NCI-H510A treated with DMSO at 0.1 percent for 48 hours (cell line): ENCODE results near the gene IQGAP3.

Experiments used
- DNase-seq: peaks from one replicate; lab custom pipeline; 2025; lab: John Stamatoyannopoulos, UW

The IQGAP3 gene

DNA sequence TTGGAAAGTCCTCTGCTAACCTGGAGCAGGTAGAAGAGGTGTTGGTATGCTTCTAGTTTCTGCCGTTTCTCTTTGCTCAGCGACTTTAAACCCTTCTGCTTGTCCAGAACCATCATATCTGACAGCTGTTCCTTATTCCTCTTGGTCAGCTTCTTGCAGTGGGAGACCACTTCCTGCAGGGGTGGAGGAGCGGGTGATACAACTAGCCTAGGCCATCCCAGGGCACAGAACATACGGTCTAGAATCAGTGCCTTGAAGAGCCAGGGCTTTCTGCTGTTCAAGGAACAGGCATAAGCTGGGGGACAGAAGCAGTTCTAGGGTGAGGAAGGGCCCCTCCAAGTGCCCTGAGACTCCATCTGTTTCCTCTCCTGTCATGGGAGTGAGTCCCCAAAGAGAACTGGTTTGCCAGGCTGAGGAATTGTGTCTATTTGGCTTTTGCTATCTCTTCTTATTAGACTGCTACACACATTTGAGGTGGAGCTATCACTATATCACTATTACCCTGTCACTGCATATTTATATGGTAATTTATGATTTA lies 32.5 kb downstream of the IQGAP3 start:
- DNase-seq, result no peak

DNA sequence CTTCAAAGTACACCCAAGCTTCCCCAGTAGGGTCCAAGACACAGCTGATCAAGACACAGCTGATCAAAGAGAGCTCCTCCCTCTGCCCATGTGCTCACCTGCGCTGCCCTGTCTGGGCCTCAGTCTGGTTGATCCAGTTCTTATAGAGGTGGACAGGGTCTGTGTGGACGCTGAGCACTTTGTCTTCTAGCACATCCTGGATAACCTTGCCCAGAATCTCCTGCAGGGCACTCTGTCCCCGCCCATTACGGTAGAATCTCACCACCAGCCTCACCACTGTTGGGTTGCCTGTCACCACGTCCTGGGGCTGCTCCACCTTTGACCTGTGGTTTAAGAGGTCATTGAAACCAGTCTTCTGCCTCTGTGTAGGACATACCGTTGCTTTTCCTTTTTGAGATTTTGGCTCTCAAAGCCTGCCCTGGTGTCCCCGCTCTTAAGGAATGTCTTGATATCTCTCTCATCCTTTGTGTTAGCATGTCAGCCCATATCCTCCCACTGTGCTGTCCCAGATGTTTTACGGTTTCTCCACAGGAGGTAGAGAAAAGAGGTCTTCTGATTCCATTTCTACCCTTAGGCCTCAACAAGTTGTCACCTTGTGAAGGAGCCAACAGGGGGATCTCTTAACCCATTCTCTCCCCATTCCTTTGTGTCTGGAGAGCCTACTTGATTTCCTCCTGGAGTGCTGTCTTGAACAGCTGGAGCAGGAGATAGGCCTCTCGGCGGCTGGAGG lies 33.5 kb downstream of the IQGAP3 start:
- no peak for DNase-seq

DNA sequence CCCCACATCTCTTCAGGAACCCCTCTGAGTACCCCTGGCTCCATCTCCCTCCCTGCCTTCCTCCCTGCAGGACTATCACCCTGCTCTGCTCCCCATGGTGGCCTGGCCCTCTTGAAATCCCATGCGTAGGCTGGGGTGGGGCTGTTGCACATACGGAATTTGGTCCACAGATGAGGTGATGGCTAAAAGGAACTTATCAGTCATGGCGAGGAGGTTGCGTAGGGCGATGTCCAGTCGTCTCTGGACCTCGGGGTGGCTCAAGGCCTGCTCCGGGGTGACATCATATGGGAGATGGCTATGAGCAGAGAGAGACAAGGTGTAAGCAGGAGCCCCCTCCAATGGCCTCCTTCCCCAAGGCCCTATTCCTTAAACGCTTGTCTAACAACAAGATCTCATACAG lies 35.3 kb downstream of the IQGAP3 start:
- no peak for DNase-seq

DNA sequence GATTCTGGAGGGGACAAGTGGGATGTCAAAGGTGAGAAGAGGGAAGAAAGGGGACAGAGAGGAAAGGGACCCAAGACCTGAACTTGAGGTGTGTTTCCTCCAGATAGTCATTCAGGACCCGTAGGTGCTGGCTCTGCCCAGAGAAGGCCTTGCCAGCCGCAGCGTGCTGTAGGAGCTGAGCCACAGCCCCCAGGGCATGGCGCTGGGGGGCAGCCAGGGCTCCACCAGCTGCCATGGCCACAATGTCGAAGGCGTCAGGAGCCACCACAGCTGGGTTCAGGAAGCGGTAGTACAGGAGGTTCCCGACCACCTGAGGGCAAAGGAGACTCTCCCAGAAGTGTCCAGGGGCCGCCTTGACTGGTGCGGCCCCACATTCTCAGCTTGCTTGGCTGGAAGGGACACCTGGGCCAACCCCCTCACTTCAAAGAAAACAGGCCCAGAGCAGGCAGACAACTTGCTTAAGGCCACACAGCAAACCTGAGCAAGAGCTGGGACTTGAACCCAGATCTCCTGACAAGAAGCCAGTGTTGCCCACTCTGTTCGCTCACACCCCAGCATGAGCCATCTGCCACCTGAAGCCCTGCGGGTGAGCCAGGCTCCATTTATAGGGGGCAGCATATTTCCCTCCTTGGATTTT lies 37.8 kb downstream of the IQGAP3 start:
- no peak for DNase-seq

DNA sequence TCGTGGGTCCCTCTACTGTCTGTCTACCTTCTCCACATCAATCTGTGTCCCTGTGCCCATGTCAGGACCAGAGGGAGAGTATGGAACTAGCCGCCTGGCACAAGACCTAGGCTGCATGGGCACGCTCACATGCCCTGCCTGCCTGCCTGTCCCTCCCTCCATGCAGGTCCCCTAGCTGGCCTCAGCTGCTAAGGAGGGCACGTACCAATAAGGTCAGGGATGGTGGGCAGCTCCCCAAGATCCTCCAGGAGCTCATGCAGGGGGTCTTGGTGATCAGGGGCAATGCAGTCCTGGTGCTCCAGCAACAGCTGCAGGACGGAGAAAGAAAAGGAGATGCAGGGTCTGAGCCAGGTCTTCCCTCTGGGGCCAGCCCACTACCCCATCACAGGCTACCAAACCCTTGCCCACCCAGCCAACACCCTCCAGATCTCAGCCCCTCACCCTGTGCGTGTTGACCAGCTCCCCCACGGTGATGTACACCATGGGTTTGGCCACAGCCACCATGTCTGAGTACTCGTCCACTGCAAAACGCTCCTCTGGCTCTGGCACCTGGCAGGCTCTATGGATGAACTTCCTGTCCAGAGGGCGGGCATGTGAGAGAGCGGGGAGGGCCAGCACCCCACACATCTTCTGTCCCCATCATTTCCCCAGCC lies 38.7 kb downstream of the IQGAP3 start:
- DNase-seq, result no peak

DNA sequence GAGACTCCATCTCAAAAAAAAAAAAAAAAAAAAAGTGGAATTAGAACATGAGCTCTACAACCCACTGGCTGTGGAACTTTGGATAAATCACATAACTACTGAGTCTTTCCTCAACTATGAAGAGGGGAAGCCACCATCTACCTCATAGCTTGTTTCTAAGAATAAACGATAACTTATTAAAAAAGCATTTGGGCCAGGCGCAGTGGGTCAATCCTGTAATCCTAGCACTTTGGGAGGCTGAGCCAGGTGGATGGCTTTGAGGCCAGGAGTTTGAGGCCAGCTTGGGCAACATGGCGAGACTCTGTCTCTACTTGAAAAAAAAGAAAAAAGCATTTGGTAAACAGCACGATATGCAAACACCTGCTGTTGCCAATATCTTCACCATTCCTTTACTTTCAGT lies 40.0 kb downstream of the IQGAP3 start:
- no peak for DNase-seq

DNA sequence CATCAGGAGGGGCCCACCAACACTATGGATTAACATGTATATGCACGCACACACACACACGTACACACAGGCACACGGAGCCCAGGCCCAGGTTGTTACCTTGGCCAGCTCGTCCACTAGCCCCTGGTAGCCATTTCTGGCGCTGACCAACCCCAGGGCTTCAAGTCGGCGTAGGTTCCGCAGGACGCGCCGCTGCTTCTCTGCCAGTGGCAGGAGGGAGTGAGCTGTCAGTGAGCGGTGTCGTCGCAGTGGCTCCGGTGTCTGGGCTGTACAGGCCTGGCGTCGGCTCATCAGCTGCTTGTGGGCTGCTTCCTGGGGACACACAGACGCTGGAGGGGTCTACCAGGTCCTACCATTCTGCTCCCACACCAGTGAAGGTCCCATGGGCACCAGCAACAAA lies 42.4 kb downstream of the IQGAP3 start:
- no peak for DNase-seq

DNA sequence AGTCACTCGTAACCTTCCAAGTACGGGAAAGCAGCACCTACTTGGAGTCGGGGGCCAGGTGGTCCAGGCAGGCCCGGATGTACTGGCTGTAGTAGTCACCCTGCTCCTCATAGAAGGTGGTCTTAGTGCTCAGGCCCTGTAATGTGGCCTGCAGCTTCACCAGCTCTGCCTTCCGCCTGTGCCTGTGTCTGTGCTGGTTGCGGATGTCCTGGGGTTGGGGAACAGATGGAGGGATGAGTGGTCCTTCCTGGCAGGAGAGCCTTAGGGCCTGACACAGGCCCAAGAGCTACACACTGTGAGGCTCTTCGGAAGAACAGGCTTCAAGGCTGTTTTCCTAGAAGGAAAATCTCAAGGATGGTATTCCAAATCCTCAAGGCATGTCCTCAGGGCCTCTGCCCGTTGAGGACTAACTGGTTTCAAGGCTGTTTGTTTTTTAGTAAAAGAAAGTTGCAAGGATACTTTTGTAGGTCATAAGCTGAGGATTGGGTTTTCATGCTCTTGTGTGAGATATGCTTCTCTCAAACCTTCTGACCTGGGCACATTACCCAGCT lies 43.4 kb downstream of the IQGAP3 start:
- DNase-seq, result no peak

DNA sequence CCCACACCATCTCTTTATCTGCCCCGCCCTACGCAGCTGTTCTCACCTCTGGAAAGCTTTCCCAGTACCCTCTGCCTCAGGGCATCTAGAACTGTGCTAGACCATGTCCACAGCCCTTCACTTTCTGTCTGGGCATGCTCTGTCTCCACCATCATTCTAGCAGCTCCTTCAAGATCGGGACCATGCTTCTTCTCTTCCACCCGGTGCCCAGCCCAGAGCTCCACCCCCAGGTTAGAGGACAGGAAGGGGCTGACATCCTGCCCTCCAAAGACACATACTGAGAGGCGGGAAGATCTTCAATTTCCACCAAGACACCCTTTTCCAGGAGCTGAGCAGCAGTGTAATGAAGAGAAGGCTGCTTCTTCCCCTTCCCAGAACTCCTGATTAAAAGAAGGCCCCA lies 44.1 kb downstream of the IQGAP3 start:
- DNase-seq, result no peak

DNA sequence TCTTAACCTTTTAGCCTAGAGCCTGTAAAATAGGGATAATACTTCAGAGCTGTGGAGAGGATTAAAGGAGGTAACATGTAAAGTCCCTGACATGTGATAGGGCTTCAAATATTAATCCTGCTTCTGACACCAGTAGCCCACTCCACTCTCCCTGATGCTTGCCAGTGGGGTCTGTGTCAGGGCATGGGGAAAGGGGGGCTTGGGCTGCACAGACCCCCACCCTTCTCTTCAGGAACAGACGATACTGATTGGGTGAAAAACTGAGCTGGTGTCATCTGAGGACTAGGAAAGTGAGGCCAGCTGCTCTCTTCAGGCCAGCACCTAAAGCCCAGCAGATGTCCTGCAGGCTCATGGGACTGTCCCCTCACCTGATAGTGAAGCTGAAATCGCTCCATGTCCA lies 44.8 kb downstream of the IQGAP3 start:
- DNase-seq, result no peak

DNA sequence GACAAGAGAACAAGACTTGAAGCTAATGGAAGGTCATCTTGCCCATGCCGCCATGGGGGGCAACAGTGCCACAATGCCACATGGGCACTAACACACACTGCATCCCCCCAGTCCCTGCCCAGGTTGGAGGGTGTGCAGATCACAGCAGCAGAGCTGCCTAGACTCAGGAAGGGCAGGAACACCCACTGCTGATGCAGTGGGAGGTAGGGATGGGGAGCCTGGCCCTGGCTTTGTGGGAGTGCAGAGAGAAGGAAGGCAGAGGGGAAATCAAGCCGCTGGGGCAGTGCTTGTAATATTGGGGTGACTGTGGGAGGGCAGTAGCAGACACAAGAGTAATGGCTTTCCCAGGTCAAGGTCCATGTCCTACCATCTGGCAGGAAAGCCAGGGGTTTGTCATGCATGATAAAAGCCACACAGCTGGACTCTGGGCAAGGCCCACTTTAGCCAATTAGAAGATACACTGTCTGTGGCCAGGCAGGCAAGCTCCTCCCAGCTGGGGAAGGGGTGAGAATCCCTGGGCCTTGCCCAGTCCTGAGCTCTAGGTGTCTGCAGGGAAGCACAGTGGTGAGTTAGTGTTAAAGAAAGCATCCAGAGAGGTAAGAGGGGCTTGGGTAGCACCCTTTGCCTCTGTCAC lies 46.4 kb downstream of the IQGAP3 start:
- no peak for DNase-seq

DNA sequence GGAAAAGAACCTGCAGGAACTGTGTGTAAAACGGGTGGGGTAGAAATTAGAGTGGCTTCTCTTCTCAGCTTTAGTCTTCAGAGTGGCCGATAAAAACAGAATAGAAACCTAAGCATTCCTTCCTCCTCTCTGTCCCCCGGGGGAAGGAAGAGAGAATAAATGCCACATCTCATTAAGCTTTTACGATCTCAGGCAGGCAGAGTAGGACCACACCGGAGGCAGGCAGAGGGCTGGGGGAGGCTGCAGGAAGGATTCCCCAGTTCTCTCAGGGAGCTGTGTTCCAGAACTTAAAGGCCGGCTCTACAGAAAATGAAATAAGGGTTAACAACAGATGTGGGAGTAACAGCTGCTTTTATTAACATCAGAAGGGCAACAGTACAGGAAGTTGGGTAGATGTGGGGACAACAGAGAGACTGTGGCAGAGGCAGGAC lies 47.3 kb downstream of the IQGAP3 start:
- no peak for DNase-seq

DNA sequence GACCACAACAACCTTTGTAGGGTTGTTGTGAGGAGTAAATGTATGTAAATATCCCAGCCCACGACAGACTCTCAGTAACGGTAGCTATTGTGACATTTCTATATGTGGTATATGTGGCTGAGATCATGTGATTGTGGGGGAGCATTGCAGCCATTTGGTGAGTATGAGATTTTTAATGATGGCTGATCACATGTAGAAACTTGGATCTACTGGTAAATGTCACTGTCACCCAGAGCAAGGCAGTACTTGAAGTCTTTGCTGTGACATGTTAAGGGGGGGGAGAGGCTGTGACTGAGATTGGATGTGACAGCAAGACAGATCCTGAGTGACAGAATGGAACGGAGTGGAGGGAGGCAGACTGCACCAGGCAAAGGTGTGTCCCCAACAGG lies 47.9 kb downstream of the IQGAP3 start:
- no peak for DNase-seq

DNA sequence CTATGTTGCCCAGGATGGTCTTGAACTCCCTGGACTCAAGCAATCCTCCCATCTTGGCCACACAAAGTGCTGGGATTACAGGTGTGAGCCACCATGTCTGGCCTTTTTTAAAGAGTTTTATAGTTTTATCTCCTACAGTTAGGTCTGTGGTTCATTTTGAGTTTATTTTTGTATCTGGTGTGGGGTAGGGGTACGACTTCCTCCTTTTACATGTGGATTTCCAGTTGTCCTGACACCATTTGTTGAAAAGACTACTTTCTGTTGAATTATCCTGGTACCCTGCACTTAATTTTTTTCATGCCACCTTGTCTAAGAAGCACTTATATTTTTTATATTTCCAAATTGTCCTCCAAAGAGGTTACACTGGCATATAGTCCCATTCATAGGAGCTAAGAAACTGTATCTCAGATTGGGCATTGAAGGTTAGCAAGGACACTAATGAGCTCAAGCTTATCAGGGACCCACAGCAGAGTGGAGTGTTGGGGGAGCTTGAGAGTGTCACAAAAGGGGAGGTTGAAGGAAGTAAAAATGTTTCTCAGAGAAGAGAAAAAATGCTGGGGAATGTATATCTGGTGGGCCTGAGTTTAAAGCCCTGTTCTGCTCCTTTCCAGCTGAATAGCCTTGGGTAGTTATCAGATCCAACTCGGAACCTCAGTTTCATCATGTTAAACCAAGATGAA lies 48.4 kb downstream of the IQGAP3 start:
- DNase-seq, result no peak

DNA sequence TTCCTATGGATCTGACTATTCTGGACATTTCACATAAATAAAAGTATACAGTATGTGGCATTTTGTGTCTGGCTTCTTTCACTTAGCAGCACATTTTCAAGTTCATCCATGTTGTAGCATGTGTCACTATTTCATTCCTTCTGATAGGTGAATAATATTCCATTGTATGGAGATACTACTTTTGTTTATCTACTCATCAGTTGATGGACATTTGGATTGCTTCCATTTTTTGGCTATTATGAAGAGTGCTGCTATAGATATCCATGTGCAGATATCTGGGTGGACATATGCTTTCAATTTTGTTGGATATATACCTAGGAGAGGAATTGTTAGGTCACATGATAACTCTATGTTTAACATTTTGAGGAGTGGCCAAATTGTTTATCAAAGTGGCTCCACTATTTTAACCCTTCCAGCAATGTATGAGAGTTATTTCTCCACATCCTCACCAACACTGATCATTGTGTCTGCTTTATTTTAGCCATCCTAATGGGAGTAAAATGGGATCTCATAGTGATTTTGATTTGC lies 49.9 kb downstream of the IQGAP3 start:
- DNase-seq, result no peak

DNA sequence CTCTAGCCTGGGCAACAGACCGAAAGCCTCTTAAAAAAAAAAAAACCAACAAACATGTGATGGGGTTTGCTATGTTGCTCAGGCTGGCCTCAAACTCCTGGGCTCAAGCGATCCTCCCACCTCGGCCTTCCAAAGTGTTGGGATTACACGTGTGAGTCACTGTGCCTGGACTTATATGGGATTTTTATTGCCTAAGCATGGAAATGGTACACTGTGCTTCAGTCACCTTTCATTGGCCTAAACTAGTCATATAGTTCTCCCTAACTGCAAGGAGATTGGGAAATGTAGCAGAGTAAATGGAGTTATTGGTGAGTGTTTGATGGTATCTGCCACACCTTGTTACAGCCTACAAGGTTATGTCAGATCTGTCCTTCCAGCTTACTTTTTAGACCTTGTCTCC lies 54.6 kb downstream of the IQGAP3 start:
- no peak for DNase-seq

DNA sequence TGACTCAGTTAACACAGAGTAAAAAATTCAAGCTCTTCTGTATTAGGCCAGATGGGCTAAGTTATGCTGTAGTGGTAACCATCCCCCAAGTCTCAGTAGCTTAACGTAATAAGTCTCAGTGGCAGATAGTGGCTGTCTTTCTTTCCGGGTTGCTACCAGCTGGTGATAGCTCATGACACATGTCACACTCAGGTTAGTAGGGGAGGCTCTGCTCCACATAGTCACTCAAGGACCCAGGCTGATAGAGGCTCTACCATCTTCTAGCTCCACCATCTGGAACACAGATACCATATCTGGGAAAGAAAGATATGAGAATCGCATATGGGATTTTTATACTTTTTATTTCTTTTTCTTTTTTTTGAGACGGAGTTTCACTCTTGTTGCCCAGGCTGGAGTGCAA lies 55.5 kb downstream of the IQGAP3 start:
- DNase-seq, result no peak

DNA sequence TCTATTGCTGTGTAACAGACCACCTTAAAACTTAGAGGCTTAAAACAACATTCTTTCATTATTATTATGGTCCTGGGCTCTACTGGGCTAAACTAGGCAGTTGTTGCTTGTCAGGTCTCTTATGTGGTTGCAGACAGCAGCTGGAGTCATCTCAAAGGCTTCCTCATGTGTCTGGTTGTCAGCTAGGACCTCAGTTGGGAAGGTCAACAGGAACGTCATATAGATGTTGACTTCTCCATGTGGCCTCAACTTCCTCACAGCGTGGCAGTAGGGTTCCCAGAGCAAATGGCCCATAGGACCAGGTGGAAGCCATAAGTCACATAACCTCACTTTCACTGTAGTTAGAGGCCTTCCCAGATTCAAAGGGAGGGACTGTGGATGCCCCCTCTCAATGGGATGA lies 56.4 kb downstream of the IQGAP3 start:
- DNase-seq, result no peak

DNA sequence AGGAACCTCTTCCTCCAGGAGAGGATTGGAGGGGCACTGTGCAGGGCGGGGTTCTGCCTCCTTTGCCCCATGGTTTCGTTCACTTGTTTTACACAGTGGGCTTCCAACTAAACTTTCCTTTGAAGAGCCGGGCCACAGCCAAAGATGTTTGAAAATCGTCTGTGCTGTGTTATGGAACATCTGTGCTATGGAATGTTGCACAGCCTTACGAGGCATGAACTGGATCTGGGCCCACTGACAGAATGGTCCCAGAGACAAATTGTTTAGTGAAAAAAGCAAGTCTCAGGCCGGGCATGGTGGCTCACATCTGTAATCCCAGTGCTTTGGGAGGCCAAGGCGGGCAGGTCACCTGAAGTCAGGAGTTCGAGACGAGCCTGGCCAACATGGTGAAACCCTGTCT lies 59.2 kb downstream of the IQGAP3 start:
- no peak for DNase-seq

DNA sequence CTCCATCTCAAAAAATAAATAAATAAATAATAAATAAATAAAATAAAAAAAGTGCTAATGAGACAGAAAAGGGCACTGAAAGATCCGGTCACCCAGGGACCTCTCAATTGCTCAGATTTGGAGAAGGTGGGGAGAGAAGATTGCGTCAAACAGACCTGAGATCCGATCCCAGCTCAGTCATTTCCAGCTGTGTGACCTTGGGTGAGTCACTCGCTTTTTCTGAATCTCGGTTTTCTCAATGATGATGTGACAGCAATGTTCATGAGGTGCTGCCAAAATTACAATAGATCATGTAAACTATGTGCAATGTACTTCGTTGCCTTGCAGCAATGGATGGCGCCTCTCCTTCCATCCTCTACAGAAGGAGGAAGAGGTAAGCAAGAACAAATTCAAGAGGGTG lies 60.7 kb downstream of the IQGAP3 start:
- no peak for DNase-seq

DNA sequence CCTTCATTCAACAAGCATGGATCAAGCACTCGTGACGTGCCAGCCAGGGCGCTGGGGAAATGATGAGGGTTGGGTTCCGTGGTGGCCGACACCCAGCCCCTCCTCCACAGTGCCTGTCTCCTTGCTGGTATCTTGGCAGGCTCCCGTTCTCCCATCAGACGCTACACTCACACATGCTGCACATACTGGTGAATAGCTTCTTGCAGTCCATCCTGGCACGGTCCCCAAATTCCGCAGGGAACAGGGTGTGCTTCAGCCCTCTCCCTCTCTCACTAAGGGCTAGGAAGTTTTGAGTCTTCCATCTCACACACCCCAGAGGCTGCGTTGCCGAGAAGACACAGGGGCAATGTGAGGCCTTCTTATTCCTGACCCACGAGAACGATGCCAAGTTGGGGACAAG lies 61.7 kb downstream of the IQGAP3 start:
- DNase-seq, result no peak
